NCI-H345 (cell line): ENCODE measurements around the gene CAPN11.

Experiments
- DNase-seq: peaks from one replicate; lab custom pipeline; 2025; lab: John Stamatoyannopoulos, UW

The CAPN11 gene

GRCh38 chr6:44211284-44211683 lies 52.7 kb downstream of the CAPN11 start:
- DNase-seq, result no peak

- DNase-seq, result no peak
Observed at GRCh38 chr6:44214307-44214706, 55.7 kb downstream of the CAPN11 start.

DNA sequence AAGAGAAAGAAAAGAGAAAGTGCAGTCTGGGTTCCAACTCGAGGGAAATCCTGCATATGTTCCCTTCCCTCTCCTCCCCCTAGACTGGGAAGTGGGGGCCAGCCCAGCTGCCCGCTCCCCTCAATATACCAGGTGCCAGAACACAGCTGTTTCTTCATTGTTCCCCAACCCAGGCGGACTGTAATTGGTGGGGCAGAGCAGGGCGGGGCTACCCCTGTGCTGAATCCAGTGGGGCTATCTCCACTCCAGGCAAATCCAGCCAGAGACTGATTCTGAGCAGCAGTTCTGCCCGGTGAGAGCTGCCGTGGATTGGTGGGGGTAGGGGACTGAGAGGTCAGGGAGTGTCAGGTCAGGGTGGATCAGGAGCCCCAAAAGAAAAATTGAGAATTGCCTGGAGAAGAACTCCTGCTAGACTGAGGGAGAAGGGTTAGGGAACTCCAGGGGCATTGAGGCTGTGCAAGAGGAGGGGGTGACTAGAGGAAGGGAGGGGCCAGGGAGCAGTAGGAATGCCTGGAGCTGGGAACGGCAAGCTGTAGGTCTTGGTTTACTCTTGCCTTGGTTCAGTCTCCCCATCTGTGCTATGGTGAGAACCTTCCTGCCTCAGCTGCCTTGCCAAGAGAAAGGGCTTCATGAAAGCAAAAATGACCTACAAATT lies 58.2 kb downstream of the CAPN11 start, which contains the start of gene MYMX:
TSS of gene MYMX (plus strand) at position 250 of the 655 bp plus-strand sequence. CDS start 546 bp downstream, outside the sequence.
- no peak for DNase-seq

- DNase-seq, result no peak
Observed at GRCh38 chr6:44217332-44218143, 58.9 kb downstream of the CAPN11 start.

DNA sequence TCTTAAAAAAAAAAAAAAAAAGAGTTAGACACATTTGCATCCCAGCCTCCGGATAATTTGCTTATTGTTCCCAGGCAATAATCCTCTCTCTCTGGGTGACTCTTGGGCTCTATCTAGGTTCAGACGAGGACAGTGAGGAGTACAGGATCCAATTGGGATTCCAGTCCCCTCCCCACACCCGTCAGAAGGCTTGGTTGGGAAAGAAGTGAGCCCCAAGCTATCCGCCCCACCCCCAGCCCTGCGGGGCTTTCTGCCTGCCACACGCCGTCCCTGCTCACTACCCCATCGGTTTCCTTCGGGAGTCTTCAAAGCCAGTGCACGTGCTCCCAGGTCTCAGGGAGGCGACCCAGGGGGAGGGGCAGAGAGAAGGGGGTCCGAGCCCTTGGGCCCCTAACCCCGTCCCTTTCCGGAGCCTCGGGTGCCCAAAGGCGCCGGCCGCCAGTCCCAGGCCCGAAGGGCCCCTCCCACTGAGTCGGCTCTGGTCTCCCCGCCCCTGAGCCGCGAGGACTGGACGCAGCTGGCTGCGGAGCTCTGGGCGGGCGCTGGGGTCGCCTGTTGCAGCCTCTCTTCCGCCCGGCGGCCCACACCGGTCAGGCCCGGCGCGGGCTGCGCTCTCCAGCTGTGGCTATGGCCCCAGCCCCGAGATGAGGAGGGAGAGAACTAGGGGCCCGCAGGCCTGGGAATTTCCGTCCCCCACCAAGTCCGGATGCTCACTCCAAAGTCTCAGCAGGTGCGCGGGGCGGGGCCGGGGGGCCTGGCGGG lies 60.6 kb downstream of the CAPN11 start:
- DNase-seq, result peak; percentile 48

DNA sequence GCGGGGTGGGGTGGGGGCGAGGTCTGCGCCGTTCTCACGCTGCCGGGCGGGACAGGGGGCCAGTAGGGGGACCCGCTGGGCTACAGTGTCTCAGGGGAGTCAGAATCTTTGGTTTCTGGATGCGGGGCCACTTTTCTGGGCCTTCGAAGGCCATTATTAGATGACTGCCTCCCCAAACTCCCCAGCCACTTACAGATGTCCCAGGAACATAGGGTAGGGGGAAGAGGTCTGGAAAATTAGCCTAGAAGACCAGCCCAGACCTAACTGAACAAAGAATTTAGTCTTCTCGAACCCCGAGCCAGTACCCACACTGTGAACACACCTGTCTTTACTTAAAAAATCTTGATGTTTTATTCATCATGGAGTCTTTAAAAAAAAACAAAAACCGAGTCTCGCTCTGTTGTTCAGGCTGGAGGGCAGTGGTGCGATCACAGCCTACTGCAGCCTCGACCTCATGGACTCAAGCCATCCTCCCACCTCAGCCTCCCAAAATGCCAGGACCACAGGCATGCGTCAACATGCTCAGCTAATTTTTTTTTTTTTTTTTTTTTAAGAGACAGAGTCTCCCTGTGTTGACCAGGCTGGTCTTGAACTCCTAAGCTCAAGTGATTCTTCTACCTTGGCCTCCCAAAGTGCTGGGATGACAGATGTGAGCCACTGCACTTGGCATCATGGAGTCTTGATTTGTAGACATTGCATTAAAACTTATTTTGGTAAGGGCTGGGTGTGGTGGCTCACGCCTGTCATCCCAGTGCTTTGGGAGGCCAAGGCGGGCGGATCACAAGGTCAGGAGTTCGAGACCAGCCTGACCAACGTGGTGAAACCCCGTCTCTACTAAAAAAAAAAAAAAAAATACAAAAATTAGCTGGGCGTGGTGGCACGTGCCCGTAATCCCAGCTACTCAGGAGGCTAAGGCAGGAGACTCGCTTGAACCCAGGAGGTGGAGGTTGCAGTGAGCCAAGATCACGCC lies 61.5 kb downstream of the CAPN11 start:
- no peak for DNase-seq

DNA sequence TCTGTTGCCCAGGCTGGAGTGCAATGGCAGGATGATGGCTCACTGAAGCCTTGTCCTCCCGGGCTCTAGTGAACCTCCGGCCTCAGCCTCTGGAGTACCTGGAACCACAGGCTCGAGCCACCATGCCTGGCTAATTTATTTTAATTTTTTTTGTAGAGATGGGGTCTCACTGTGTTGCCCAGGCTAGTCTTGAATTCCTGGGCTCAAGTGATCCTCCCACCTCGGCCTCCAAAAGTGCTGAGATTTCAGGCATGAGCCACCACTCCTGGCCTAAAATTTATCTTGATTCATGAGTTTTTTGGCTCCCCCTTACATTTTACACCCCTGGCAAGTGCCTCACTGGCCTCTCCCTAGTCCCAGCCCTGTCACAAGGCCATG lies 62.3 kb downstream of the CAPN11 start:
- DNase-seq, result no peak

DNA sequence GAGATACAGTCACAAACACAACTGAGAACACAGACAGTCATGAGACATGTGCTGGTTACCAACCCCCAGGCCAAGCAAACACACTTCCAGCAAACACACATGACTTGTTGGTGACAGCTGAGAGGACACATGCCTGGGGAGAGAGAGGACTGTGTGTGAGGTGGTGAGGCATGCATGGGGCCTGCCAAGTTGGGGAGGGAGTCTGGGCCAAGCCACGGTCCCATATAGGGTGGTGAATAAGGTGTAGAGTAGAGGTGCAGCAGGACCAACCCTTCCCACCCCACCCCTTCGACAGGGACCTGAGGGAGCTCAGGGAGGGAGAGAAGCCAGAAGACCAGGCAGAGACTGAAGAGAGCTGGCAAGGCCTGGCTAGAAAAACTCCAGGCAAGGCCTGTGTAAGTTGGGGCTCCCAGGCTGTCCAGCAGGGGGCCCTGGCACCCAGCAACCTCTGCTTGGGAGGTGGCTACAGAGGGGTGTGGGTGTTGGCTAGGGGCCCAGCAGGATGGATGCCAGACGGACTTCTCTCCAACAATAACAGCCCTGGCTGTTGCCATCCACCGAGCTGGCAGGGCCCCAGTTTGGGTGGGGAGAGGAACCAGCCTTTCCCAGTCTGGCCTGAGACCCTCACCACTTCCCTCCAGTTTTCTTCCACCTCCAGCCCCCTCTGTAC lies 62.8 kb downstream of the CAPN11 start:
- DNase-seq, result peak; percentile 78

DNA sequence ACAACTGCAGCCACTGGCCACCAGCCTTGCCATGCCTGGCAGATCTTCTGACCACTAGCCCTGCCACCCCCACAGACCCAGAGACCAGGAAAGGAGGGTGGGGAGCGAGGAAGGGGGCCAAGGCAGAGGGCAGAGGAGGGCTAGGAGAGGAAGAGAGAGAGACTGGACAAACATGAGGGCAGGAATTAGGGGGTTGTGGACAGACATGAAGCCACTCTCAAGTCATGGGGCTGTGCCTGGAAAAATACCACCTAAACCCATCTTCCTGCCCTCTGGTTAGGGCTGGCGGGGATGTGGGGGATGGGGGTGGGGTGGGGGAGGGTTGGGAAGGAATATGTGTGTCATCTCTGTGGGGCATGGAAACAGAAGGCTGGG lies 63.3 kb downstream of the CAPN11 start:
- DNase-seq, result no peak

- peak; percentile 51 for DNase-seq
Observed at GRCh38 chr6:44222486-44223318, 64.1 kb downstream of the CAPN11 start.

GRCh38 chr6:44223319-44224028 lies 64.9 kb downstream of the CAPN11 start, which contains the start of gene SLC29A1:
Gene SLC29A1 (plus strand): TSS chr6:44223595. CDS start chr6:44227314, 3,719 bp downstream.
- DNase-seq, result peak; percentile 78

DNA sequence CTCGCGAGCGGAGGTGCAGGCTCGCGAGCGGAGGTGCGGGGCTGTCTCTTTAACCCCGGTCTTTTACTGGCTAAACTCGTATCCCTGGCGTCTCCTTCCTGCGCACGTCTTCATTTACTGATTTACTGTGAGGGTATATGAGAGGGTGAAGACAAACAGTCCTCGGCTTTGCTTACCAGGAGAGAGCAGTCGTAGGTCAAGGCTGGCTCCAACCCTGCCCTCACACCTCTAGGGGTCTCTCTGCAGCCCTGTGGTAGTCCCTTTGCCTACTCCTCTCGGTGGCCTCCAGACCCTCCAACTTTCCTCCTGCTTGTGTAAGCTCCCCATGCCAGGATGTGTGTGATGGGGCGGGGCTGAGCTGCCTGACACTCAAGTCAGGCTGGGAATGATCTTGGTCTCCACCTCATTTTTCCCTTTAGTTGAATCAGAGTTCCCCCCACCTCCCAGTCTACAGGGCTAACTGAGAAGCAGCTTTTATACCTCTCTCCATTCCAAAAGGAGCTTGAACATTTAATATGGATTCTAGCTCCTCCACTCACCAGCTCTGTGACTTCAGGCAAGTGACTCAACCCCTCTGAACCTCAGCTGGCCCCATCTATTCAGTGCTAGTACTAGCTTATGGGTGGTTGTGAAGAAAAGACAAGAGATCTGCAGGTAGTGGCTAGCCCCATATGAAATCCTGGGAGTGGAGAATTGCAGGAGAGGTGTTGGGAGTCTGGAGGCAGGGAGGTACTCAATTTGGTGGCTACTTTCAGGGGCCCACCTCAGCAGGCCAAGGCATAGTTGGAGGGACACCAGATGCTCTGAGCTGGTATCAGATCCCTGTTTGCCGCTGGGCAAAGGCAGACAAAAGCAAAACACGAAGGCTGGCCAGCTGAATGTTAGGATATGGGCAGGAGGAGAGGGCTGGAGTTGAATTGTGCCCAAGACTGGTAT lies 65.7 kb downstream of the CAPN11 start:
- DNase-seq, result no peak

GRCh38 chr6:44224965-44225305 lies 66.3 kb downstream of the CAPN11 start:
- DNase-seq, result no peak

GRCh38 chr6:44225579-44226325 lies 67.1 kb downstream of the CAPN11 start:
- DNase-seq, result no peak

- no peak for DNase-seq
Observed at GRCh38 chr6:44226368-44227147, 67.9 kb downstream of the CAPN11 start.

DNA sequence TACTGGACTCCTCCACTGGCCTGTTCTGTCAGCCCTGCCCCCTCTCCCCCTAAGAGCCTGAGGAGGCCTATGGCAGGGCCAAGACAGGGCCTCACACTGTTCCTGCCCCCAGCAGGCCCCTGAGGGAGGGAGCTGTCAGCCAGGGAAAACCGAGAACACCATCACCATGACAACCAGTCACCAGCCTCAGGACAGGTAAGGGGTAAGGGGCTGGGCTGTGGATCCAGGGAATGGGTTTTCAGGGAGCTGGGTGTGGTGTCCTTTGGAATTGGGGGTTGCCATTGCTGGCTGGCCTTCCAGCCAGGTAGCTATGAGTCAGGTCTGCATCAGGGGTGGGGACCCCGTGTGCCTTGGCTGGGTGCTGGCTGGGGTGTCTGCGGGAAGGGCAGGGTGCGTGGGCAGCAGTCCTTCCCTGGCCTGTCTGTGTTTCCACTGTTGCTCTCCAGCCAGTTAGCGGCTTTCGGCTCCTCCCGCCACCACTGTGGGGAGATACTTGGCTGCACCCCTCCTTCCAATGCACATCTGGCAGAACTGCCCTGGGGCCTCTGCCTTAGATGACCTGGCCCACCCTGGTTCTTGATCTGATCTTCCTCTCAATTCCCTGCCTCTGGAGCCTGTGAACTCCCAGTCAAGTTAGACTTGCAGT lies 68.7 kb downstream of the CAPN11 start:
- no peak for DNase-seq
